HG02885 (cell line): ENCODE measurements around the gene SIRT5.

ENCODE experiments used
- ATAC-seq: cut with Tn5 transposase; IDR thresholded peaks from one replicate; pipeline ENCODE4 v1.9.1; 2021; ENCODE audit warnings: mild to moderate bottlenecking; ENCODE audit not compliant: unreplicated experiment, poor library complexity

SIRT5 gene

GRCh38 chr6:13624871-13625288 lies 50.5 kb downstream of the SIRT5 start:
- no peak for ATAC-seq

DNA sequence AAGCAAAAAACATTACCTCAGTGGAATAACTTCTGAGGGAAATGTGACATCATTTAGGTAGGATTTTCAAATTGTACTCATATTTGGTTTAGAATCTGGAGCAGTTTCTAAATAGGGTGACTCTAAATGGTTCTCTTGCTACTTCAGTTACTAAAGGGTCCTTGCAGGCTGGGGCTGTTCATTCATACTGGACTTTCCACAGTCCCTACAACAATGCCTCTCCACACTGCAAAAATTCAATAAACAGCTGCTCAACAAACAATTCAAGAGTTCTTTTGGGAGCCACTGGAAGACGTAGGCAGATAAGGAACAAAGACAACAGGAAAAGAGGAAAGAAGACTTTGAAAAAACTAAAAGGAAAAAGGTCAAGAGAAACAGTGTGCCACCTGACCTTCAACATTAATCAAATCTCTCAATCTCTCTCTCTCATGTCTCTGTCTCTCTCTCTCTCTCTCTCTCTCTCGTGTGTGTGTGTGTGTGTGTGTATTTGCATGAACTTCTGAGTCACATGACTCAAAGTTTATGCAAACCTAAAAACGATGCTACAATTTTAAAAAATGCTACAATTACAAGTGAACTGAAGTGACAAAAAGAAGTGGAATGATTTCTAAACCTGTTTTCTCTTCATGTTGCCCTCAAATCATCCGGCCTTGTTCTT lies 55.2 kb downstream of the SIRT5 start:
- ATAC-seq = no peak

DNA sequence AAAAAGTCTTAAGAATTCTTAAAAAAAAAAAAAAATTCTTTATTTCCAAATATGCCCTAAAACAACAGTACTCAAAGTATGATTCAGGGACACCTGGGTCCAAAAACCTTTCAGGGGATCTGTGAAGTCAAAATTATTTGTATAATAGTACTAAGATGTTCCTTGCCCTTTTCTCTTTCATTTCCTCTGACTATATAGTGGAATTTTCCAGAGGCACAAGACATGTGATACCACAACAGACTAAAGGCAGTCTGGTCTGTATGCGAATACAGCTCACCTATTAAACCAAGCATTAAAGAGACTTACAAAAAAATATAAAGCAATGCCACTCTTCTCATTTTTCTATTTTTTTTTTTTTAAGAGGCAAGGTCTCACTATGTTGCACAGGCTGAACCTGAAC lies 56.1 kb downstream of the SIRT5 start:
- no peak for ATAC-seq

DNA sequence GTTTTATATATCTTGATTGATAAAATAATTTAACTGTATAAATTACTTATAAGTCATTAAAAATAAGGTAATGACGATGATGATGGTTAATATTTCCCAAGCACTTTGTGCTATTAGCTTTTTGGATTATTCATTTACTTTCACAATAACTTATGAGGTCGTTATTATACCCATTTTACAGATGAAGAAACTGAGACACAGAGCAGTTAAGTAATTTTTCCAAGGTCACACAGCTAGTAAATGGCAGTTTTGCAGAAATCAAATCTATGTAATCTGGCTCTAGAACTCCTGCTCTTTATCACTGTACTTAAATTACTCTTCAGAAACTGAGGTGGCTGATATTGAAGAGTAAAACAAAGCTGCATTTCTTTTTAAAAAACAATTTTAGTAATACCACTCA lies 58.9 kb downstream of the SIRT5 start:
- ATAC-seq = no peak

GRCh38 chr6:13635948-13636658 lies 61.7 kb downstream of the SIRT5 start:
- no peak for ATAC-seq

GRCh38 chr6:13638014-13638413 lies 63.6 kb downstream of the SIRT5 start:
- ATAC-seq = no peak

DNA sequence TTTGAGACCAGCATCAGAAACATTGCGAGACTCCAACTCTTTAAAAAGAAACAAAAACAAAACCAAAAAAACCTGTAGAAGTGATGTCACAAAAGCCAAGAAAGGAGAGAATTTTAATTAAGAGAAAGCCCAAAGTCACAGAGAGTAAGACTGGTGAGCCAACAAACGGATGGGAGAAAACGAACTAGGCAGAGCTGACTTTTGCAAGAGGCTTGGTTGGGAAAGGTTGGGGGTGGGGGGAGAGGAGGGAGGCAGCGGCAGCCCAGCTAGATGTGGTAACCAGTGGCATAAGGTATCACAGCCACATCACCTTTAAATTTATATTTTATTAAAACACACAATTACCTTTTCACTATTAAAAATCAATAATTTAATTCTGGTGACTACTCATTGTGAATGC lies 64.2 kb downstream of the SIRT5 start:
- ATAC-seq = no peak

GRCh38 chr6:13641315-13641714 lies 66.9 kb downstream of the SIRT5 start:
- no peak for ATAC-seq

GRCh38 chr6:13643125-13643524 lies 68.7 kb downstream of the SIRT5 start:
- ATAC-seq = no peak

GRCh38 chr6:13648850-13649249 lies 74.4 kb downstream of the SIRT5 start:
- no peak for ATAC-seq

DNA sequence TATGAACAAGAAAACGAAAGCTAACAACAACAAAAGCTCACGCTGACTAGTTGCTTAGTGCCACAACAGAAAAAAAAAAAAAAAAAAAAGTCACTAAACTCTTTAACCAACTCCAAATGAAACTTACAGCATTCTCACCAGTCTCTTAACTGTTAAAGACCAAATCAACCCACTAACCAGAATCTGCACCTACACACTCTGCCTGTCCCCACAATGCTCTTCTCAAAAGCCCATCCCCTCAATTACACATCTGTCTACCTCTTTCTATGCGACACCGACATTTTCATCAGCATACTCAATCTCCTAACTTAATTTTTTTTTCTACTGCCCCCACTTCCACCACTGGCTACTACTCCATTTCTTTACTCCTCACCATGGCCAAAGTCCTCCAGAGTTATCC lies 75.0 kb downstream of the SIRT5 start:
- no peak for ATAC-seq

DNA sequence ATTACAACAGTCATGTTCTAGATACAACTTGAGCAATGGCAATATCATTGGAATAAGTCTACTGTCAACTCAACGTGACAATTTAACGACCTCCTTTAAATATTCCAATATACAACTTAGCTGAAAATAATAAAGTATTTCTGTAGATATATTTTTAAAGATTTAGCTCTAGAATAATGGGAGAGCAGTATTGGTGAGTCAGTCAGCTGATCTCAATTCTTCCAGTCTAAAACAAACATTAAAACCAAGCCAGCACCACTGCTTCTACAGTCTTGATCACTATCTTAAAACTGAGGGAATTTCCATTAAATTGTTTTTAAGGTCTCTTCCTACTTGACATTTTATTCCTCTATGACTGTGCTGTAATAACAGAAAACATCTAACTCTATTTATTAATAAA lies 78.9 kb downstream of the SIRT5 start:
- ATAC-seq = no peak

DNA sequence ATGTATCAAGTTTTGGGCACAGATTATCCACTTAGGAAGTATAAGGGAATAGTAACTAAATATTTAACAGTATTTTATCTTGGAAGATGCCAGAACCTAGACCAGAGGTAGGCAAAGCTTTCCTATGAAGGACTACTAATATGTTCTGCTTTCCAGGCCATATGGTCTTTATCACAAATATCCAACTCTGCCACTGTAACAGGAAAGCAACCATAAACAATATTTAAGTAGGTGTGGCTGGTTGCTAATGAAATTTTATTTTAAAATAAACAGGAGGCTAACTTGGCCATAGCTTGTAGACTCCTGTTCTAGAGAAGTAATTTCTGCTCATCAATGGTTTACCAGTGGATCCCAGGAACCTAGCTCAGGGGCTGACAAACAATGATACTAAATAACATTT lies 80.1 kb downstream of the SIRT5 start:
- no peak for ATAC-seq

GRCh38 chr6:13655700-13656099 lies 81.3 kb downstream of the SIRT5 start:
- no peak for ATAC-seq

DNA sequence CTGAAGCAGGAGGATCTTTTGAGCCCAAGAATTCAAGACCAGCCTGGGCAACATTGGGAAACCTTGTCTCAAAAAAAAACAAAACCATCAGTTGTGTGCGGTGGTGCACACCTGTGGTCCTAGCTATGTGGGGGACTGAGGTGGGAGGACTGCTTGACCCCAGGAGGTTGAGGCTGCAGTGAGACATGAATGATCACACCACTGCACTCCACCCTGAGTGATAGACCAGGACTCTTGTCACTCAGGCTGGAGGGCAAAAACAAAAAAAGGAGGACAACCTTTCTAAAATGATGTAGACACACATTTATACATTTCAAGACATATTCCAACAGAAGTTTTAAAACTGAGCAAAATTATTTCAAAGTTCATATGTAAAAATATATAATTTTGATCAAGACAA lies 85.9 kb downstream of the SIRT5 start:
- ATAC-seq = no peak

DNA sequence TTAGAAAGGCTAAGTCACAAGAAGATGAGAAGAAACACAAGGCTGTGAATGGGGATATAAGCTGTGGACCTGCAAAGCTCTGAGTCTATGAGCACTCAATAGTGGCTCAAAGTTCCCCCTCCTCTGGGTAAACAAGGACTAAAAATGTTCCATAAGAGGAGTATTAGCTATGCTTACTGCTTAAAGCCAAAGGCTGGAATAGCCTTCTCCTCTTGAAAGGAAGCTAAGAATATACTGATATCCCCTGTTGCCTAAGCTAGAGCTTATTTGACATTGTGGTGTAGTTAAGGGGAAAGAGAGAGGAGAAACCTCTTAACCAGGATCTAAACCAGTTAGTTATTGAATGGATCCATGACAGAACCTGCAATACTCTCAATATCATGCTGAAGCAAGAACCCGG lies 86.5 kb downstream of the SIRT5 start:
- ATAC-seq = no peak

- ATAC-seq = no peak
Measured at GRCh38 chr6:13661647-13662046, 87.2 kb downstream of the SIRT5 start.

GRCh38 chr6:13662651-13663334 lies 88.4 kb downstream of the SIRT5 start:
- ATAC-seq = no peak

- ATAC-seq = no peak
Measured at GRCh38 chr6:13663986-13664385, 89.6 kb downstream of the SIRT5 start.
